ENCODE measurements around the gene AGPS.
"Not testable (repeated sequence)": the region's sequence is repeated elsewhere in the genome, so short reads cannot be mapped to it uniquely, and the experiment has no call there.

The AGPS gene

DNA sequence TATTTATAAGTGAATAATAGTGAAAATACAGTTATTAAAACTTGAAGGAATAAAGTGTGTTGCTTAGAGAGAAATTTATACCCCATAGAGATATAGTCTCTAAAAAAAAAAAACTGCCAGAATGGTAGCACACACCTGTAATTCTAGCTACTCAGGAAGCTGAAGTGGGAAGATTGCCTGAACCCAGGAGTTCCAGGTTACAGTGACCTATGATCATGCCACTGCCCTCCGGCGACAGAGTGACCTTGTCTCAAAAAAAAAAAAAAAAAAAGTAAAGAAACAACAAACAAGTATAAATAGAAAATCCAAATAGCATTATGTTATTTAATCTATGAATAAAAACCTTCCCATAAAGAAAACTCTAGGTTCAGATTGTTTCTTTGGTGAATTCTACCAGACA lies 7.4 kb upstream of the AGPS start:
- no peak for DNase-seq (ENCODE audit: low read depth, low spot score)

DNA sequence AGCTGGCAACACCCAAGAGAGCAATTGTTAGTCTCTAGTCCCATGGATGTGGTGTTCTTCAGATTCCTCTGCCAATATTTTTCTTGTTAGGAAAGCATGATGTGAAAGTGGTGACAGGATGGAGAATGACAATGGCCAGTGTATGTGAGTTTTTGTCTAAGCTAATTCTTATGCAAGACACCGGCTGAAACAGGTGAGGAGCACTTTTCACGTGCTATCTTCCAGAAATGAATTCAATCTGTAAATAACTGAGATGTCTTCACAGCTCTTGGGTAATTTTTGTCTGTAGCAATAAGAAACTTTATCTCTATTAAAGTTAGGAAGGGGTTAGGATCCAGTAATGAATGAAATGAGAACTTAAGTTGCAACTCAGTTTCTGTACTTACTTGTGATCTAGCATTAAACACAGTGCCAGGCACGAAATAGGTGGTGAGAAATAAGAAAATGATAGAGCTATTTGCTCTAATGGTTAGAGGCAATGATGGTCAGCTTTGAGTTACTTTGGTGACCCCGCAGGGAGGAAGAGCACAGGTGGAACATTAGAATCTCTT lies 676 bp upstream of the AGPS start:
- DNase-seq (ENCODE audit: low read depth, low spot score), result no peak

DNA sequence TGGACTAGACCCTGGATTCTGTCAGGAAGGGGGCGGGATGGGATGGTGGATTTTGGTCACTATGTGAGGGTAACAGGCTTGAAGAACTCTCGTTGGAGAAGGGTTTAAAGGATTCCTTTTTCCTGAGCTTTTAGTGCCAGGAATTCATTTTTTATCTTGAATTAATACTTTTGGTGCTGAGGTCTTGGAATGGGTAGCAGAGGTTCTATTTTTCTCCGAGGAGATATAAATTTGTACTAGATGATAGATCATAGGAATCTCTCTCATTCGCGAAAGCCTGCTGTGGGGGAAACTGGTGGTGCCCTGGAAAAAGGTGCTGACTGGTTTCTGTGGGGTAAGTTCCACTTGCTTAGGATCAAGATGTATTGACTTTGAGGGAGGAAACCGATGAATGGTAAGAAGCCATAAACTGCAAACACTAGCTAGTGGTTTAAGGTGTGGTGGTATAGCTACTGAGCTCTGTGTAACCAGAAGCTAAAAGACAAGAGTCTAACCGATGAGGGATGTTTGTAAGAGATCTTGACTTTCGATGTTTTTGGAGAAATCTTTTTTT lies 706 bp downstream of the AGPS start:
- DNase-seq (ENCODE audit: low read depth, low spot score), result no peak

DNA sequence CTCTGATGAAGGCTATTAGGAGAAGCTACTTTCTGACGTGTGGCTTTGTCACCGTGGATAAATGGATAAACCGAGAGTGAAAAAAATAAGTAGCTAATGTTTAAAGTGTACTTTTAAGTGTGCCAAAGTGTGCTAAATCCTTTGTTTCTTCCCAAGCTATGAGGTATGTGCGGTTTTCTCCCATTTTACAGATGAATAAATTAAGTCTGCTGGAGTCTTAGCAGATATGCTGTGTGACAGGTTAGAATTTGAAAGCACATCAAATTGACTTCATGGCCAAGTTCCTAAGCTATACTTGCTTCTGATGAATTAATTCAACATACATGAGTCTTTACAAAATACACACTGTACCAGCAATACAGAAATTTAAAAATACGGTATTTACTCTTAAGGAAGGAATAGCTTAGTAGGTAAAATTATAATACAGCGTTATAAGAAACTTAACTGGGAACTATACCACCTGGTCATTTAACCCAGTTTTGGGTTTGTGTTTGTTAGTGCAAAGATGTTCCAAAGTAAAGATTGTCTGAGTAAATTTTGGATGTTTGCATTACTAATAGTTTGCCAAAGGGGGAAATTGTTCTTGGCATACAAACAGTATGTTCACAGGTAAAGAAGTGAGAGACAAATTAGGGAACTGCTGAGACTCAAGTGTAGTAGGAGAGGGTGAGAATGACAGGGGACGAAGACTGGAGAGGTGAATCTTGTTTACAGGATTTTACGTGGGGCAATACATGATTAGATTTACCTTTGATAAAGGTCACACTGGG lies 1.4 kb downstream of the AGPS start:
- DNase-seq (ENCODE audit: low read depth, low spot score), result no peak

DNA sequence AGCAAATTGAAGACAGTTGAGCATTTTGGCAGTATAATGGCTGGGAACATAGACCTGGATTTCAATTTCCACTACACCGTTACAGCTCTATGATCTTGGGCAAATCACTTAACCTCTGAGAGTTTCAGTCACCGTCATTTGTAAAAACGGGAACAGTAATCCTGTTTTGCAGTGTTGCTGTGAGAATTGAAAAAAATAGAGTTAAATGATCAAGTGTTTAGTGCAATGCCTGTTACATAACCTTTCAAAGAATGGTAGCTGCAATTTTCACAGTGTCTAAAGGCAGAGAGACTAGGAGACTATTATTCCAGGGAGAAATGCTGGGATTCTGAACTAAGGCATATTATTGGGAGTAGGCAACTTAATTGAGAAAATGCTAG lies 2.0 kb downstream of the AGPS start:
- DNase-seq (ENCODE audit: low read depth, low spot score), result no peak

DNA sequence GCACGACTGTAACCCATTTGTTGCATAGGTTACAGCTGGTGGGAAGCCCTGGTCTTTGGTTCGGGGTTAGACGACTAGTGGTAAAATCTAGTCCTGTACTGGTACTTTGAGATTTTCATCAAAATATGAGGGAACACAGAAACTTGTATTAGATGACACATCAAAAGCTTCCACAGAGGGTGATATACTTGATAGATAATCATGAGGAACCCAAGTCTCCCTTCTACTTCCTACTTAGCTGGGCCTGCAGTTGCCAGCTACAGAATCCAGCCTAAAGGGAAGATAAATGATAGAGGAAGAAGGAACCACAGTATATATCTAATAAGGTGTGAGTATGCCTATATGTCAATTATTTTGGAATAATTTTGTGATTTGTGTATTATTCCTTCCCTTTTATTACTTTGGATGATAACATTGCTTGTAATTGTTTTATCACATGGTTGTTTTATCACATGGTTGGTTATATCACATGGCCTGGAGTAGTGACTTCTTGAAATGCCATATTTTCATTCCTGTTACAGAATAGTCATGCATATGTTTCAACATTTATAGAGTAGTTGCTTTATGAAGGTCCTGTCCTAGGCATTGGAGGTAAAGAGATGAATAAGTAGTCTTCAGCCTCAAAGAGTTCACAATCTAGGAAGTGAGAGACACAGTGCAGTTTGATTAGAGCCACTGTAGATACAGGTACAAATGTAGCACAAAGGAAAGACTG lies 2.9 kb downstream of the AGPS start:
- DNase-seq (ENCODE audit: low read depth, low spot score), result no peak

DNA sequence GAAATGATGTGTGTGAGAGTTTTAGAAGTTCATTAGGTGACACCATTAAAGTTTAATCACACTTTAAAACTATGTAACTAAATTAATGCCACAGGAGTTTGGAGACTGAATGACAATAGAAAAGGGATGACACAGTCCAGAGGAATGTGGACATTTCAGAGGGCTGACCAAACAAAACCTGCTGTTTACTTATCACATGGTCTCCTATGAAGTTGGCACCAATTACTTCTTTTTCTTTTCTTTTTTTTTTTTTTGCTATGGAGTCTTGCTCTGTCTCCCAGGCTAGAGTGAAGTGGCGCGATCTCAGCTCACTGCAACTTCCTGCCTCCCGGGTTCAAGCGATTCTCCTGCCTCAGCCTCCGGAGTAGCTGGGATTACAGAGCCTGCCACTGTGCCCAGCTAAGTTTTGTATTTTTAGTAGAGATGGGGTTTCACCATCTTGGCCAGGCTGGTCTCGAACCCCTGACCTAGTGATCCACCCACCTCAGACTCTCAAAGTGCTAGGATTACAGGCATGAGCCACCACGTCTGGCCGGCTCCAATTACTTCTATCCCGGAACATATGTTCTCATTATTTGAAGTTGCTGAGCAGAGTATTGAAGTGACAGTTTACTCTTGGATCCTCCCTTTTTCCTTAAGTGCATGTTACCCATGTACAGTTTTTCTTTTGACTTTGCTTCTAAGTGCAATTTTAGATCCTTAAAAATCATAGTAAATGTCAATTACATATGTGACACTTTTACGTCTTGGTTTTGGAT lies 4.3 kb downstream of the AGPS start:
- no peak for DNase-seq (ENCODE audit: low read depth, low spot score)

DNA sequence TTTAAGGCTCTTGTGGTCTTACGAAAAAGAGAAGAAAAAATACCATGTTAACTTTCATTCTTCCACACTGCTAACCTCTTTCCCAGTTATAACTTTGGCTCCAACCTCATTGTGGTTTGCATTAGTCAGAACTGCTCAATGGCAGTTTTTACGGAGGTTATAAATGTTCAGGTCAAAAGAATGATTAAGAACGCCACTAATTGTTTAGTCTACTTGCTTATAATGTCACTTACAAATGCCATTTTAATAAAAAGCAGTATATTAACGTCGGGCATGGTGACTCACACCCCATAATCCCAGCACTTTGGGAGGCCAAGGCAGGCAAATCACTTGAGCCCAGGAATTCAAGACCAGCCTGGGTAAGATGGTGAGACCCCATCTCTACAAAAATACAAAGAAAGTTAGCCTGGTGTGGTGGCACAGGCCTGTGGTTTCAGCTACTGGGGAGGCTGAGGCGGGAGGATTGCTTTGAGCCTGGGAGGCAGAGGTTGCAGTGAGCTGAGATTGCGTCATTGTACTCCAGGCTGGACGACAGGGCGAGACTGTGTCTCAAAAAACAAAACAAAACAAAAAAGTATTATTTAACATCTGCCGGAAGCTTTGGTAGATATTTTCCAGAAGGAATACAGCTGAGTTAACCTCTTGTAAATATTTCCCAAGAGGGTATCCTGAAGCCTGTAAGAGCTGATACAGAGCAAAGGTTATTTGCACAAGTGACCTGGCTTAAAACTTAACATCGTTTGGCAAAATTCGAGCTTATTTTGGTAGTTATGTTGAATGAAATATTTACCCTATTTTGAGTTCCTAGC lies 5.1 kb downstream of the AGPS start:
- DNase-seq (ENCODE audit: low read depth, low spot score), result no peak

DNA sequence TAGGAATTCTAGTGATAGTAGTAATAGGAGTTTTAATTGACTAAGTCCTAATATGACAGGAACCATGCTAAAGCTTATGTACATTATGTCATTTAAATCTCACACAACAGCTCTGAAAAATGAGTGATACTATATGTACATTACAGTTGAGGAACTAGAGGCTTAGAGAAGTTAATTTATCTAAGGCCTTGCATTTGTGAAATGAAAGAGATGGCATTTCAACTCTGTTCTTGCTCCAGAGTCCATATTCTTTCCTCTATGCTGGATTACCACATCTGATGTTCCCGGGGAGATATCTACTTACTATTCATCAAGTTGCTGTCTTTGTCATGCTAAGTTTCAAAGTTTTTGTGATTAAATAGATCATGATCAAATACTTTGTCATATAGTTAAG lies 5.7 kb downstream of the AGPS start:
- no peak for DNase-seq (ENCODE audit: low read depth, low spot score)

DNA sequence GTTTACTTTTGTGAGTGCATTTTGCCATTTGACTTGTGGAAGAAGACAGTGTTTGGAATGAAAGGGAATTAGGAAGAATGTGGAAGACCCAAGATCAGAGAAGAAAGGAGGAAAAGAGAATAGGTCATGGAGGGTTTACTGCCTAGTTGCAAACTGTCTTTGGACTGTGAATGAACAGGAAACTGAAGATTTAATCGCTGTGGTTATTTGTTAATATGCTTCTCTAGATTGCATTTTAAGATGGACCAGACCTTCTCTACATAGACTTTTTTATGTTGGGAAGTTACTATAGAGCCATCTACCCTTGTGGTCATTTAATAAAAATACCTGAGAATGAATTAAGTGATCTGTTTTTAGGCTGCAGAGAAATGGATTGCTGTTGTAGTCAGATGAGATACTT lies 6.2 kb downstream of the AGPS start:
- no peak for DNase-seq (ENCODE audit: low read depth, low spot score)

DNA sequence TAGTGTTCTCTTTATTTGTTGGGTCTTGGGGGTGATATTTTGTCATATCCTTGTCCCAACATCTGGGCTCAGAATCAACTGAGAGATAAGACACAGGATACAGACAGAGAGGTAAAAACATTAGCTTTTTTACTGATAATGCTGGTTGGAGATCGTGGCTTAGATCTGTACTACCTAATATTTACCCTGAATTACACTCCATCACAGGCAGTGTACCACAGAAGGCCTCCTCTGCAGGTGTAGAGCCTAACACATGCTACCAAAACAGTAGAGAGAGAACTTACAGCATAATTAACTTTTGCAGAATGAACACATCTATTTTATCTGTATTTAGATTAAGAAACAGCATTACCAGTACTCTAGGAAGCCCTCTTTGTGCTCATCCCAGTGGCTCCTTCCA lies 6.8 kb downstream of the AGPS start:
- no peak for DNase-seq (ENCODE audit: low read depth, low spot score)

DNA sequence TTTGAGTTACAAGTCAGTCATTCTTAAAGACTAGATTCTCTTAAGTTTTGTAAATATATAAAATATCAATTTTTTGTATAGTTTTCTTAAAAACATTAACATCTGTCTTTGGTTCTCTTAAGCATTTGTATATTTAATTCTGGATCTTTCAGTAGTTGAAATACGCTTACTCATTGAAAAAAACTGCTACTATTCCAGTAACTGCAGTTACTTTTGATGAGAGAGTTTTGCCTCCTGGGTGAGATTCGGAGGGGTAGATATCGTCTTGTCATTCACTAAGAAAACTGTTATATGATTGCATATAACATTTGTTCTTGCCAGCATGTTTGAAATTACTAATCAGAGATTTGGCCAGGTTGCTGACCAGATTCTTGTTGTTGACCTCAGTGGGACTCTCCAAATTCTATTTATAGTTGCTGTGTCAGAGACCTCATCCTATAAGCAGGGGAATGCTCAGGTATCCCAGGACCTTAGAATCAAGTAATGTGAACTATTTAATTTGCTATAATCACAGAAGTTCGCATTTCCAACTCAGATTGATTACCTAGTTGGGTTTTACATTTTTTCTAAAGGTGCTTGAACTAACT lies 7.9 kb downstream of the AGPS start:
- no peak for DNase-seq (ENCODE audit: low read depth, low spot score)

DNA sequence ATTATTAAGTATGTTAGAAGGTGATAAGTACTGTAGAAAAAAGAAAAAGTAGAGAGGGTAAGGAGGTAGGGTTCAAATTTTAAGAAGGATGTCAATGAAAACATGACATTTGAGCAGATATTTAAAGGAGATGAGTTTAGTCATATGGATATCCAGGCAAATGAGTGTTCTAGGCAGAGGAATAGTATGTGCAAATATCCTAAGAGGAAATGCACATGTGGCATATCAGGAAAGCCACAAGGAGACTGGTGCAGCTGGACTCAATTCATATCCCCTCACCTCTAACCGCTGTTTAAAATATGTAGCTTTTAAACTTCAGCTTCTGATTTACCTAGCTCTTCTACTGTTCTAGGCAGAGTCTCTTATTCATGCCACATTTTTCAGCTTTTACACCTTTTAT lies 9.5 kb downstream of the AGPS start:
- no peak for DNase-seq (ENCODE audit: low read depth, low spot score)

DNA sequence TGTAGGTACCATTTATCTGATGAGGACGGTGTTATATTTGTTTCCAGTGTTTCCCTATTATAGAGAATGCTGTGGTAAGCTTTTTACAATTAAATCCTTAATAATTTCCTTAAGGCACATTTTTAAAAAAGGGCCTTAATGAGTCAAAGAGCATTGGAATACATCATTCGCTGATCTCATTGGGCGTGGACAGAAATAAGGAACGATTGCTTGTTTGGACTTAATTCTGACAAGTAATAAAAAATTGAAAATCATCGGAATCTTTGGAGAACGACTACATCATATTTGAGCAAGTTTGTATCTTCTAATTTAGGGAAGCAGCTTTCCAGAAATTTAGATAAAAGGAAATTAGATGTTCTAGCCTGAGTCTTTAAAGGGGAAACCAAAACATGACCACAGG lies 11.3 kb downstream of the AGPS start:
- no peak for DNase-seq (ENCODE audit: low read depth, low spot score)

DNA sequence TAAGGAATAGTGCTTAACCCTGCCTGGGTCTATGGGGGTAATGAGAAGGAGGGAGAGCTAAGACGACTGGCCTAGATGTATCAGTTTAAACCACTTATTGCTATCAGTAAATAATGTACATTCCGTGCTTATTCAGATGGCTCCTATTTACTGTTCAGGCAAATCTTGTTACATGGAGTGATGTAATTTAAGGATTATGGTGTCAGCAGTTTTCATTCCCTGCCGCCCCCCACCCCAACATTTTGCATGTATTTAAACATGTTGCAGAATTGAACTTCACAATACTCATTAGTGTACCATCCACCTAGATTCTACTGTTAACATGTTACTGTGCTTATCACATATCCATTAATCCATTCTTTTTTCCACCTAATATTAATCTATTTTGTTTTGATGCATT lies 11.7 kb downstream of the AGPS start:
- no peak for DNase-seq (ENCODE audit: low read depth, low spot score)

DNA sequence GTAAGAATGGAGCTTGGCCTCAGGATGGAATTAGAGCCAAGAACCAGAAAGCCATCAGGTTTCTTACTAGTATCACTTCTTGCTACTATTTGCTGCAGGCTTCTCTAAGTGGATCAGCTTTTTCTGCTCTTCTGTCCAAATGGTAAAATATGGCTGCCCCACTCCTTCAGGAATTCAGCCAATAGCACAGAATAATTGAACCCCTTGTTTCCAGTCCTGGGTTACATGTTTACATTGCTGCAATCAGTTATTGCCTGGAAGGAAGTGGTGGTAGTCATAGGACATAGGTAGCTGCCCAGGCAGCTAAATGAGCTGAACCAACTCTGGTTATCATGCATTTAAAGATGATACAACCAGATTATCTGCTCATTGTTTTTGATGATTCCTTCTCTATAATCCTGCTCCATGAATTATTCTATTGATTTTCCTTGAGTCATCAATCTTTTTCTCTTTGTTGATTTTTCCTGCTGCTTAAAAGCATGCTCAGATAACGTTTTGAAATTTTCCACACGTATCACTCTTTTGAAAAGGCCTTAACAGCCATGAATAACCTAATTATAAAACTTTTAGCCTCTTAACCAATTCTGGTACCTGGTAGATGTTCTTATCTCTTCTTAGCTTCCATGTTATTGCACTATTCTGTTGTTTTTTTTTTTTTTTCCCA lies 12.6 kb downstream of the AGPS start:
- no peak for DNase-seq (ENCODE audit: low read depth, low spot score)

DNA sequence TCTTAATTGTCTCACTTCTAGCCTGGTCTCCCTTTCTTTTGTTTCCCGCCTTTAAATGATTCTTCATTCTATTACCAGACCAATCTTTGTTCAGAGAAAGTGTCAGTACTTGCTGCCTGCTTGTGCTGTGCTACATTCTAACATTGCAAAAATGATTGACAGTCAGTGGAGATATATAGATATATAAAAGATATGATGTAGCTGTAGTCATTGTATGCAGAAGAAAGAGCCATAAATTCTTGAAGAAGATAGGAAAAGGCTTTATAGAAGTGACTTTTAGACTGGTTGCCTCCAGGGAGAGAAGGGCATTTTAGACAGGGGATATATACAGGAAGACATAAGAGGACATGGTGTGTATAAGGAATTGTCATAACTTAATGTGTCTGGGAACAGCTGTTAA lies 13.6 kb downstream of the AGPS start:
- no peak for DNase-seq (ENCODE audit: low read depth, low spot score)

DNA sequence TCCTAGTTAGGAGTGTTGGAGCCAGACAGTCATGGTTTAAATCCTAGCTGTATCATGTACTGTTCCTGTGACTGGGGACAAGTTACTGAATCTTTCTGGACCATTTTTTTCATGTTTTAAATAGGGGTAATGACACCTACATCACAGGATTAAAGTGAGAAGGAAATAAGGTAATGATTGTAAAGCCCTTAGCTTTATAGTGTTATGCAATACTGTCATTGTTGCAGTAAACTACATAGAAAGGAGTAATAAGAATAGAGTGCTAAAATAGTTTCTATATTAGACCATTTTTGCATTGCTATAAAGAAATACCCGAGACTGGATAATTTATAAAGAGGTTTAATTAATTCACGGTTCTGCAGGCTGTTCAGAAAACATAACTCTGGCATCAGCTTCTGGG lies 14.5 kb downstream of the AGPS start:
- DNase-seq (ENCODE audit: low read depth, low spot score), result no peak

DNA sequence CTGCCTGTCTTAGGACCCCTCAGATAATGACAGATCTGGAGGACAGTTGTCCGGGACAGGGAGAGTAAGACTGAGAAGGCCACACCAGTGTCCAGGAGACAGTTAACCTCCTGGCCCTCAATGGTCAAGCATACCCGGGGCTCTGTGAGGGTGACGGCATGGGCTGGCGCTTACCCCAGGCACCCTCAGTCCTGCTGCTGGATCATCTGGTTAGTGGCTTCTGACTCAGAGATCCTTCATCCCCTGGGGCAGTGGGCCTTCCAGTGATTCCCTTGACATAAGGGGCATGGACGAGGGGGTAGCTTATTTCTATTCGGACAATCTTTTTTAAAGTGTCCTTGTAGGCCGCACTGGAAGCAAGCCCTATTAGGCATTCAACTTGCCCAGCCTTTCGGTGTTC lies 18.1 kb downstream of the AGPS start:
- not testable (repeated sequence) for DNase-seq (ENCODE audit: low read depth, low spot score)

DNA sequence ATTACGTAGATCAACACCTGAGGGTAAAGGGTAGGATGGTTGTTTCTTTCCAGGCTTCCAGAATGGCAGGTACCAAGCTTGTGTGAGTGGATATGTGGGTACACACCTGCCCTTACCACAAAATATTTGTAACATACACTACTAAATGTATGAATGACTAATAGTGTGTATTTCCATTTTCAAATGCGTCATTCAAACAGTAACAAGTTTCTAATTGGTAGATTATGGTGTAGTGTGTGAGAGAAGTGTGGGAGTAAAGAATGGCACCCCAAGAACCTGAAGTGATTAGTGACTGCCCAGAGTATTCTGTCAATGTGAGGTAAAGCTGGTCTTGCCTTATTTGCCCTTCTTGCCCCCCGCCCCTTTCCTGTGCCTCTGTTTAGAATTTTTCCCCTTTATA lies 21.1 kb downstream of the AGPS start:
- DNase-seq (ENCODE audit: low read depth, low spot score), result no peak

Measured in activated CD4-positive, CD25-positive, alpha-beta regulatory T cell treated with anti-CD3 and anti-CD28 coated beads, Interleukin-2, amount 50 U/mL, for 16 hours (primary cell).